ENCODE data around the gene PIK3C2A. TPM values are rescaled to one million over a fixed set of nuclear protein-coding genes. Genes with fewer than 3 reads are reported as not detected.
A peak's percentile ranks its signal among the peaks of the same experiment; 100 is the strongest.

PIK3C2A gene, protein sequence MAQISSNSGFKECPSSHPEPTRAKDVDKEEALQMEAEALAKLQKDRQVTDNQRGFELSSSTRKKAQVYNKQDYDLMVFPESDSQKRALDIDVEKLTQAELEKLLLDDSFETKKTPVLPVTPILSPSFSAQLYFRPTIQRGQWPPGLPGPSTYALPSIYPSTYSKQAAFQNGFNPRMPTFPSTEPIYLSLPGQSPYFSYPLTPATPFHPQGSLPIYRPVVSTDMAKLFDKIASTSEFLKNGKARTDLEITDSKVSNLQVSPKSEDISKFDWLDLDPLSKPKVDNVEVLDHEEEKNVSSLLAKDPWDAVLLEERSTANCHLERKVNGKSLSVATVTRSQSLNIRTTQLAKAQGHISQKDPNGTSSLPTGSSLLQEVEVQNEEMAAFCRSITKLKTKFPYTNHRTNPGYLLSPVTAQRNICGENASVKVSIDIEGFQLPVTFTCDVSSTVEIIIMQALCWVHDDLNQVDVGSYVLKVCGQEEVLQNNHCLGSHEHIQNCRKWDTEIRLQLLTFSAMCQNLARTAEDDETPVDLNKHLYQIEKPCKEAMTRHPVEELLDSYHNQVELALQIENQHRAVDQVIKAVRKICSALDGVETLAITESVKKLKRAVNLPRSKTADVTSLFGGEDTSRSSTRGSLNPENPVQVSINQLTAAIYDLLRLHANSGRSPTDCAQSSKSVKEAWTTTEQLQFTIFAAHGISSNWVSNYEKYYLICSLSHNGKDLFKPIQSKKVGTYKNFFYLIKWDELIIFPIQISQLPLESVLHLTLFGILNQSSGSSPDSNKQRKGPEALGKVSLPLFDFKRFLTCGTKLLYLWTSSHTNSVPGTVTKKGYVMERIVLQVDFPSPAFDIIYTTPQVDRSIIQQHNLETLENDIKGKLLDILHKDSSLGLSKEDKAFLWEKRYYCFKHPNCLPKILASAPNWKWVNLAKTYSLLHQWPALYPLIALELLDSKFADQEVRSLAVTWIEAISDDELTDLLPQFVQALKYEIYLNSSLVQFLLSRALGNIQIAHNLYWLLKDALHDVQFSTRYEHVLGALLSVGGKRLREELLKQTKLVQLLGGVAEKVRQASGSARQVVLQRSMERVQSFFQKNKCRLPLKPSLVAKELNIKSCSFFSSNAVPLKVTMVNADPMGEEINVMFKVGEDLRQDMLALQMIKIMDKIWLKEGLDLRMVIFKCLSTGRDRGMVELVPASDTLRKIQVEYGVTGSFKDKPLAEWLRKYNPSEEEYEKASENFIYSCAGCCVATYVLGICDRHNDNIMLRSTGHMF (N-terminal part only)
- total RNA-seq = 34.4 TPM
- 10 to 100 TPM in 1 of 4 donors, 1 to 10 TPM in 3; 5.6 to 10.3 (median 8.9) TPM for polyA plus RNA-seq

DNA sequence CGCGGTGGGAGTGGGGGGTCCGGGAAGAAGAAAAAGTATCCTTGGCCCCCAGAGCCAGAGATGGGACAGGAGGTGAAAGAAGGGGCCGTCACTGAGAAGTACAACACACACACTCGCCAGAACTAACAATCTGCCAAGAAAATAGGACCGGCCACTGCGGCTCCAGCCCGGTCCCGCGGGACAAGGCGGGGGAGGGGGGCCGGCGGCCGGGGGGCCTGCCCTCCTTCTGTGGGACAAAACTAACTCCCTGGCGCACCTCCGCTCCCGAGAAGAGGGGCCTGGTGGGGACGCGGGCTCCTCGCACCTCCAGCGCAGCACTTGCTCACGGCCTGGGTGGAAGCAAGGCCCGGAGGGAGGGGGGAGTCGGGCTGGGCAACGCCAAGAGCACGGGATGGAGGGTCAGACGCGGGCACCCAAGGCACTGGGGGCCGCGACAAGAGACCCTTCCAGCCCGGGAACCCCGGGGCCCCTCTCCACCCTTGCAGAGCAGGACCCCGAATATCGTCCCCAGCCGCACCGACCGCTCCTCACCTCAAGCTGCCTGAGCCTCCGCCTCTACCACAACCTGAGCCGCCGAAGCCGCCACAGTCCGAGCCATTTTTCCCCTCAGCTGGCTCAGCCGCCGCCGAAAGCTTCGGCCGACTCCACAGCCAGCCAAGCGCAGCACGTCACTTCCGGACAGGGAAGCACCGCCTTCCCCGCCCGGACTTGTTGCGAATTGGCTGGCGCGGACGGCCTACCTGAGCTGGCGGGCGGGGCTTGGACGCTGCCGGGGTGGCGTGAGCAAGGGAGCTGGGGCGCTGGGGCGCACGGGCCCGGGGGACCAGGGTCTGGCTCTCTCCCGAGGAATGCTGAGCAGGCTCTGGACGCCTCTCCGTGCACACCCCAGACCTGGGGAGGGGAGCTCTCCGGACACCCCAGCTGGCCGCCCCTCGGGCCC, at the start of gene PIK3C2A:
Gene PIK3C2A (minus strand): TSS at position 670 of the 940 bp plus-strand sequence. CDS start 38,245 bp downstream, outside the sequence.
- Mint-ChIP-seq H3K27ac (peak within 1 kb of the TSS; percentile 94 to 99 (median 97)), H3K4me3 (peak within 1 kb of the TSS; percentile 92 to 100 (median 98)), H3K36me3 (peaks cover 6% of the 10 kb centered on the region), H3K9me3 (peaks cover 0 to 4% (median 0%) of the 10 kb centered on the region in 7 donors), H3K4me1 (peaks cover 18 to 57% (median 30%) of the 10 kb centered on the region in 4 donors), H3K27me3 (no peaks in the 10 kb centered on the region)
- ATAC-seq (ENCODE audit: low read depth in 2 of 2) = peak; percentile 97
- Histone ChIP-seq H3K36me3 (ENCODE audit: control insufficient read depth, insufficient read depth, low read length) (peaks cover 3% of the 10 kb centered on the region), H3K4me1 (ENCODE audit: control insufficient read depth, insufficient read depth, low read length, poor library complexity, severe bottlenecking) (peaks cover 24% of the 10 kb centered on the region), H3K27me3 (ENCODE audit: control insufficient read depth, insufficient read depth, low read length) (no peaks in the 10 kb centered on the region), H3K4me3 (ENCODE audit: low read depth, low read length) (peak within 1 kb of the TSS; percentile 81), H3K27ac (ENCODE audit: insufficient read depth, low read length, poor library complexity, severe bottlenecking) (peak within 1 kb of the TSS; percentile 76), H3K9me3 (ENCODE audit: control insufficient read depth in 2 of 2, low read length in 2 of 2) (no peaks in the 10 kb centered on the region)
- peak; percentile 91 to 96 (median 93) for DNase-seq

DNA sequence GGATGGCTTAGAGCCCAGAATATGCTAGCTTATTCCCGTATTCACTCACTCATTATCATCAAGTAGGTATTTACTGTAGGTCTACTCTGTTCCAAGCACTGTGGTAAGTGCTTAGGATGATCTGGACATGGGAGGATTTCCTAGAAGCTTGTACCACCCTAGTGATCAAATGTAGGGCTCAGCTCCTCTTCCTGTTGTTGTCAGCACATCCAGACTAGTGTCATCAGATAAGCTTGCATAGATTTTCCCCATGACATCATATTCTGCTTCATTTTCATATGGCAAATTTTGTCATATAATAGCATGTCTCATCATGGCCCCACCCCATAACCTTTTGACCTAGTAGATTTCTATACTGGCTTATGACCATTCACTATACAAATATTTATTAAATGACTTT, 49.4 kb upstream of the PIK3C2A start:
- Mint-ChIP-seq H3K4me3 (no peak overlapping the region), H3K36me3 (no peaks in the 10 kb centered on the region), H3K4me1 (peaks cover 0 to 12% (median 4%) of the 10 kb centered on the region in 4 donors), H3K27me3 (peaks cover 24% of the 10 kb centered on the region), H3K27ac (no peak overlapping the region), H3K9me3 (no peaks in the 10 kb centered on the region)
- DNase-seq = no peak
- no peak for ATAC-seq (ENCODE audit: low read depth in 2 of 2)
- H3K9me3 ChIP-seq (ENCODE audit: control insufficient read depth in 2 of 2, low read length in 2 of 2) = no peaks in the 10 kb centered on the region
- no peak overlapping the region for H3K27ac ChIP-seq (ENCODE audit: insufficient read depth, low read length, poor library complexity, severe bottlenecking)
- H3K4me1 ChIP-seq (ENCODE audit: control insufficient read depth, insufficient read depth, low read length, poor library complexity, severe bottlenecking) = peaks cover 5% of the 10 kb centered on the region
- H3K4me3 ChIP-seq (ENCODE audit: low read depth, low read length) = no peak overlapping the region
- H3K36me3 ChIP-seq (ENCODE audit: control insufficient read depth, insufficient read depth, low read length) = no peaks in the 10 kb centered on the region
- H3K27me3 ChIP-seq (ENCODE audit: control insufficient read depth, insufficient read depth, low read length) = no peaks in the 10 kb centered on the region

DNA sequence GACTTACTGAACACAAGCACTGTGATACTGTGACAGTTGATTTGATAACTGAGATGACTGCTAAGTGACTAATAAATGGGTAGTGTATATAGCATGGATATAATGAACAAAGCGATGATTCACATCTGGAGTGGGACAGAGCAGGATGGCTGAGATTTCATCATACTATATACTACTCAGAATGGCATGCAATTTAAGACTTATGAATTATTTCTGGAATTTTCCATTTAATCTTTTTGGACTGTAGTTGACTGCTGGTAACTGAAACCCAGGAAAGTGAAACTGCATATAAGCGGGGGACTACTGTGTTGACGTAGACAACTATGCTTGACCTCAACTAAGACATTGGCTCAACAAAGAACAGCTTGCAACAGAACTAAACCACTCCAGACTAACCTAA, 48.7 kb upstream of the PIK3C2A start:
- no peaks in the 10 kb centered on the region for H3K36me3 Mint-ChIP-seq
- DNase-seq (no peak), ATAC-seq (ENCODE audit: low read depth in 2 of 2) (no peak)
- H3K9me3 Mint-ChIP-seq = no peaks in the 10 kb centered on the region
- peak overlapping the region in 1 of 3 donors; percentile 6 for H3K27ac Mint-ChIP-seq
- H3K4me1 ChIP-seq (ENCODE audit: control insufficient read depth, insufficient read depth, low read length, poor library complexity, severe bottlenecking) = peaks cover 5% of the 10 kb centered on the region
- H3K27me3 ChIP-seq (ENCODE audit: control insufficient read depth, insufficient read depth, low read length) = no peaks in the 10 kb centered on the region
- H3K27me3 Mint-ChIP-seq = peaks cover 24% of the 10 kb centered on the region
- H3K4me1 Mint-ChIP-seq = peaks cover 0 to 12% (median 4%) of the 10 kb centered on the region in 4 donors
- H3K9me3 ChIP-seq (ENCODE audit: control insufficient read depth in 2 of 2, low read length in 2 of 2) = no peaks in the 10 kb centered on the region
- H3K4me3 Mint-ChIP-seq = no peak overlapping the region
- H3K36me3 ChIP-seq (ENCODE audit: control insufficient read depth, insufficient read depth, low read length) = no peaks in the 10 kb centered on the region
- H3K27ac ChIP-seq (ENCODE audit: insufficient read depth, low read length, poor library complexity, severe bottlenecking) = no peak overlapping the region
- H3K4me3 ChIP-seq (ENCODE audit: low read depth, low read length) = no peak overlapping the region

DNA sequence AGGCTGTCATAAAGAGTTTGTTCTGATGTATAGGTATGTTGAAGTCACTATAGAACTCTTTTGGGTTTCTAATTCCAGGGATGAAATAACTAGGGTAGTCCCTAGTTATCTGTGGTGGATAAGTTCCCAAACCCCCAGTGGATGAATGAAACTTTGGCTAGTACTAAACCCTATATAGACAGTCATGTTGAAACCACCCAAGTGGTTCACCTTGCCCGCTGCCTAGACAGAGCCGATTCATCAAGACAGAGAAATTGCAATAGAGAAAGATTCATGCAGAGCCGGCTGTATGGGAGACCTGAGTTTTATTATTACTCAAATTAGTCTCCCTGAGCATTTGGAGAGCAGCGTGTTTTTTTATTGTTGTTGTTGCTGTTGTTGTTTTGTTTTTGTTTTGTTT, 44.9 kb upstream of the PIK3C2A start:
- H3K27me3 ChIP-seq (ENCODE audit: control insufficient read depth, insufficient read depth, low read length) = peaks cover 2% of the 10 kb centered on the region
- H3K27ac Mint-ChIP-seq = no peak overlapping the region
- H3K4me1 Mint-ChIP-seq = peaks cover 0 to 12% (median 4%) of the 10 kb centered on the region in 4 donors
- no peaks in the 10 kb centered on the region for H3K9me3 Mint-ChIP-seq
- ATAC-seq (ENCODE audit: low read depth in 2 of 2) = no peak
- peaks cover 5% of the 10 kb centered on the region for H3K4me1 ChIP-seq (ENCODE audit: control insufficient read depth, insufficient read depth, low read length, poor library complexity, severe bottlenecking)
- H3K4me3 ChIP-seq (ENCODE audit: low read depth, low read length) = no peak overlapping the region
- peaks cover 29% of the 10 kb centered on the region for H3K27me3 Mint-ChIP-seq
- H3K36me3 Mint-ChIP-seq = no peaks in the 10 kb centered on the region
- no peak overlapping the region for H3K27ac ChIP-seq (ENCODE audit: insufficient read depth, low read length, poor library complexity, severe bottlenecking)
- H3K9me3 ChIP-seq (ENCODE audit: control insufficient read depth in 2 of 2, low read length in 2 of 2) = no peaks in the 10 kb centered on the region
- no peak for DNase-seq
- no peaks in the 10 kb centered on the region for H3K36me3 ChIP-seq (ENCODE audit: control insufficient read depth, insufficient read depth, low read length)
- H3K4me3 Mint-ChIP-seq = no peak overlapping the region

DNA sequence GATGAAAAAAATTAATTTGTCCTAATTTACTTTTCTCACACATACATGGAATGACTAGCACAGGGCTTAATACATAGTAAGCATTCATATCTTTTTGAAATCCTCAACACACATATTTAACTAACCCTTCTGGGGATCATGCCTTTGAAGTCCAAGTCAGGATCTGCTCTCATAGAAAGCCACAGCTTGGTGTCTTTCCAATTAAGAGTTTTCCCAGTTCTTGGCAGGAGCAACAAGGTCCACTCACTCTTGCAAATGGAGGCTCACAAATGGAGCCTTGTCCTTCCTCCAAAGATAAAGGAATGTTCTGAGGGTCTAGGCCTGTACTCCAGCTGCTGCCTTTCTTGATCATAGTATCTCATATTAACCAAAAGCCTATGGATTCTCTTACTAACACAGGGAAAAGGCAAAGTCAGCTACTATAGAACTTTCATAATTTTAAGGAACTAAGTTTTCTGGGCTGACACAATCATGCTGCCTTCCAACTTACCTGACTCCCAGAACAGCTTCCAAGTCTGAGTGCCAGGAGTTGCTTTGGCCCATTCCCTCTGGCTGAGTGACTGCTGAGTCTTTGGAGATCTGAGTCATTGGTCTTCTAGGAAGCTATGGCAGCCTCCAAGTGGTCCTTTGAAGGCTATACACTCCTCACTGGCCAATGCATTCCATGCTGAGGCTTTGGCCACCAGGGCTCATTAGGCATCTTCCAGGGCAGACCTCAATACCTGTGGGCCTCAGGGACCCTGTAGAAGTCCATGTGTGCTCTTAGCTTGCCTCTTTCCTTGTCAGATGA, 43.0 kb upstream of the PIK3C2A start:
- H3K4me3 Mint-ChIP-seq = no peak overlapping the region
- H3K9me3 Mint-ChIP-seq = no peaks in the 10 kb centered on the region
- Histone ChIP-seq H3K36me3 (ENCODE audit: control insufficient read depth, insufficient read depth, low read length) (no peaks in the 10 kb centered on the region), H3K4me3 (ENCODE audit: low read depth, low read length) (no peak overlapping the region), H3K4me1 (ENCODE audit: control insufficient read depth, insufficient read depth, low read length, poor library complexity, severe bottlenecking) (no peaks in the 10 kb centered on the region), H3K27ac (ENCODE audit: insufficient read depth, low read length, poor library complexity, severe bottlenecking) (no peak overlapping the region), H3K9me3 (ENCODE audit: control insufficient read depth in 2 of 2, low read length in 2 of 2) (no peaks in the 10 kb centered on the region), H3K27me3 (ENCODE audit: control insufficient read depth, insufficient read depth, low read length) (peaks cover 2% of the 10 kb centered on the region)
- no peaks in the 10 kb centered on the region for H3K36me3 Mint-ChIP-seq
- H3K27me3 Mint-ChIP-seq = peaks cover 19% of the 10 kb centered on the region
- DNase-seq (no peak), ATAC-seq (ENCODE audit: low read depth in 2 of 2) (no peak)
- H3K4me1 Mint-ChIP-seq = no peaks in the 10 kb centered on the region
- no peak overlapping the region for H3K27ac Mint-ChIP-seq

DNA sequence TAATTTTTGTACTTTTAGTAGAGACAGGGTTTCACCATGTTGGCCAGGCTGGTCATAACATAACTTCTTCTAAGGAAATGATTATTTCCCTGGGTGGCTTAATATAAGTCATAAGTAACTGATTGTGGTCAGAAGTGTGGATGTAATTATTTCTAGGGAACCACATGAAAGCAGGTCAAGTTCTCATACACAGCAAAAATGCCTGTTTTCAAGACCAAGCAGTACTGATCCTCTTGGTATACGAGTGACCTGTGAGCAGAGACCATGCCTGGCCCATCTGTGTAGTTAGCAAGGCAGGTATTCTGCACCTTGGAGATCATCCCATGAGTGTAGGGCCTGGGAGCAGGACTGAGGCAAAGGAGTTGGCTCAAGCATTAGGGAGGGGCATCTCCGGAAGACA, 36.3 kb upstream of the PIK3C2A start:
- H3K27ac ChIP-seq (ENCODE audit: insufficient read depth, low read length, poor library complexity, severe bottlenecking) = no peak overlapping the region
- H3K4me3 Mint-ChIP-seq = peak overlapping the region in 1 of 4 donors; percentile 24
- DNase-seq = no peak
- no peak overlapping the region for H3K4me3 ChIP-seq (ENCODE audit: low read depth, low read length)
- peak overlapping the region in 1 of 3 donors; percentile 48 for H3K27ac Mint-ChIP-seq
- no peak for ATAC-seq (ENCODE audit: low read depth in 2 of 2)
- peaks cover 22% of the 10 kb centered on the region for H3K27me3 Mint-ChIP-seq
- no peaks in the 10 kb centered on the region for H3K4me1 Mint-ChIP-seq
- peaks cover 5% of the 10 kb centered on the region for H3K27me3 ChIP-seq (ENCODE audit: control insufficient read depth, insufficient read depth, low read length)
- no peaks in the 10 kb centered on the region for H3K36me3 ChIP-seq (ENCODE audit: control insufficient read depth, insufficient read depth, low read length)
- no peaks in the 10 kb centered on the region for H3K9me3 ChIP-seq (ENCODE audit: control insufficient read depth in 2 of 2, low read length in 2 of 2)
- no peaks in the 10 kb centered on the region for H3K4me1 ChIP-seq (ENCODE audit: control insufficient read depth, insufficient read depth, low read length, poor library complexity, severe bottlenecking)
- H3K36me3 Mint-ChIP-seq = no peaks in the 10 kb centered on the region
- peaks cover 0 to 3% (median 0%) of the 10 kb centered on the region in 7 donors for H3K9me3 Mint-ChIP-seq

Data from CD4-positive, CD25-positive, alpha-beta regulatory T cell (primary cell).